Loucy (cell line): ENCODE data around the gene ZIC1.

Source experiments
- H2AFZ ChIP-seq: fragments of 200-600 bp; sonication (generic); 2 replicates; pipeline ENCODE4 v1.6.0; 2016; ENCODE audit warnings: antibody characterized with exemption, mild to moderate bottlenecking, low read length, moderate library complexity
- H3F3A ChIP-seq: fragments of 200-600 bp; 2 replicates; pipeline ENCODE4 v1.6.0; 2016; ENCODE audit warnings: antibody characterized with exemption, low read depth, mild to moderate bottlenecking
- H3K27me3 ChIP-seq: fragments of 200-600 bp; sonication (generic); 2 replicates; pipeline ENCODE4 v1.6.1; 2014; ENCODE audit warnings: low read length, mild to moderate bottlenecking; ENCODE audit not compliant: insufficient read depth, poor library complexity, severe bottlenecking
- H3K36me3 ChIP-seq: fragments of 200-600 bp; sonication (generic); 2 replicates; pipeline ENCODE4 v1.6.1; 2016; ENCODE audit warnings: low read length; ENCODE audit not compliant: insufficient read depth
- H3K4me1 ChIP-seq: fragments of 200-600 bp; sonication (generic); 2 replicates; pipeline ENCODE4 v1.5.1; 2014; ENCODE audit warnings: low read length, mild to moderate bottlenecking; ENCODE audit not compliant: insufficient read depth, poor library complexity, severe bottlenecking
- H3K4me2 ChIP-seq: fragments of 200-600 bp; sonication (generic); 2 replicates; pipeline ENCODE4 v1.6.0; 2014; ENCODE audit warnings: antibody characterized with exemption, low read length, low read depth, mild to moderate bottlenecking; ENCODE audit not compliant: poor library complexity, severe bottlenecking
- H3K4me3 ChIP-seq: fragments of 200-600 bp; sonication (generic); 2 replicates; pipeline ENCODE4 v1.5.1; 2014; ENCODE audit warnings: low read length, mild to moderate bottlenecking, mixed read lengths; ENCODE audit not compliant: poor library complexity, severe bottlenecking
- H3K79me2 ChIP-seq: fragments of 200-600 bp; sonication (generic); 2 replicates; pipeline ENCODE4 v1.6.1; 2014; ENCODE audit warnings: low read length; ENCODE audit not compliant: insufficient read depth
- H3K9ac ChIP-seq: fragments of 200-600 bp; sonication (generic); 2 replicates; pipeline ENCODE4 v1.6.0; 2014; ENCODE audit warnings: mild to moderate bottlenecking, low read depth, low read length, moderate library complexity; ENCODE audit not compliant: poor library complexity, severe bottlenecking
- H3K9me2 ChIP-seq: fragments of 200-600 bp; sonication (generic); replicated peaks from 2 replicates; pipeline ENCODE4 v1.6.1; 2016; ENCODE audit warnings: low read depth, low read length, mixed read lengths
- H3K9me3 ChIP-seq: fragments of 200-600 bp; sonication (generic); 2 replicates; pipeline ENCODE4 v1.6.1; 2014; ENCODE audit warnings: mild to moderate bottlenecking, antibody characterized with exemption, low read length, low read depth; ENCODE audit not compliant: insufficient read depth
- H4K20me1 ChIP-seq: fragments of 200-600 bp; sonication (generic); 2 replicates; pipeline ENCODE4 v1.6.0; 2014; ENCODE audit warnings: antibody characterized with exemption, low read length, mild to moderate bottlenecking; ENCODE audit not compliant: insufficient read depth, poor library complexity, severe bottlenecking
- EZH2phosphoT487 ChIP-seq: fragments of 200-600 bp; IDR thresholded peaks from 2 replicates; pipeline ENCODE4 v1.6.1; 2018; ENCODE audit warnings: antibody characterized with exemption, mild to moderate bottlenecking, moderate library complexity, borderline replicate concordance
- TF ChIP-seq, protein P1 (sequence below): fragments of 200-600 bp; sonication (generic); conservative IDR thresholded peaks from 2 replicates; pipeline ENCODE4 v1.5.1; 2014; ENCODE audit warnings: mild to moderate bottlenecking, antibody characterized with exemption, low read length

Gene ZIC1

DNA sequence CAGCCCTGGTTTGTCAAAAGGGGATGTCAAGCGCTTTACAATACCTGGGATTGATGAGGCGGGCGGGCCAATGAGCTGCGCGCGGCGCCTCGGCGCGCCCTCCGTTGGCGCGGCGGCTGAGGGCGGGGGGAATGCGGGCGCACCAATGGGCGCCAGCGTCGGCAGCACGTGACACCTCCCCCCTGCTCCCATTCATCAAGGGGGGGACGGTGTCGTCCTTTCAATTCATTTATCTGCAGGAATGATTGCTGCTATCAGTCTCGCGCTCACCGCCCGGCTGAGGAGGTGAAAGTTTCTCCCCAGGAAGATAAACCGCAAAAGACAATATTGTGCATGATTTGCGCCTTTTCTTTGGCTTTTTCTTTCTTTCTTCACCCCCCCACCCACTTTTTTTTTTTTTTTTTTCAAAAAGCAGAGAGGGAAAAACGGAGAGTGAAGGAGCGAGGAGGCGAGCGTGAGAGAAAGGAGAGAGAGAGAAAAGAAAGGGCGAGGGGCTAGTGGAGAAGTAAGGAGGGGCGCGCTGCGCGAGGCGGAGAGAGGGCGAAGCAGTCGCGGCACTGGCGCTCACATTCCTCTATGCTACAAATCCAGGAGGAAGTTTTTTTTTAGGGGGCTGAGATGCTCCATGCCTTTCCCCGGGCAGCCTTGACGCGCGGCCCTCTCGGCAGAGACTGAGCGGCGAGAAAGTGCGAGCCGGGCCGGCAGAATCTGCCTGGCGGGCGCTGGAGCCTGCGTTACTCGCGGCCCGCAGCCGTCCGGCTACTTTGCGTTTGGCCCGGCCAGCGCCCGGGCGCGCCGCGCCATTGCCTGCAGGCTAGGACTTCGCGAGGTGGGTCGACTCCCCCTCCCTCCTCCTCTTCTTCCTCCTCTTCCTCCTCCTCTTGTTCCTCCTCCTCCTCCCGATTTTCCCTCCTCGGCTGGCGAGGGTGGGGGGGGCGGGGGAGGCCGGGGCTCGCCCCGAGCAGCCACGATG, at the start of gene ZIC1:
Gene ZIC1, plus strand, starts transcription at position 223 of the 973 bp plus-strand sequence. Its CDS starts 748 bp downstream, at position 971.
- peak within 1 kb of the TSS; percentile 51 for H3K4me2 ChIP-seq
- H3K36me3 ChIP-seq: no peaks in the 10 kb centered on the region
- H3K4me3 ChIP-seq: peak within 1 kb of the TSS; percentile 47
- TF ChIP-seq, protein P1, sequence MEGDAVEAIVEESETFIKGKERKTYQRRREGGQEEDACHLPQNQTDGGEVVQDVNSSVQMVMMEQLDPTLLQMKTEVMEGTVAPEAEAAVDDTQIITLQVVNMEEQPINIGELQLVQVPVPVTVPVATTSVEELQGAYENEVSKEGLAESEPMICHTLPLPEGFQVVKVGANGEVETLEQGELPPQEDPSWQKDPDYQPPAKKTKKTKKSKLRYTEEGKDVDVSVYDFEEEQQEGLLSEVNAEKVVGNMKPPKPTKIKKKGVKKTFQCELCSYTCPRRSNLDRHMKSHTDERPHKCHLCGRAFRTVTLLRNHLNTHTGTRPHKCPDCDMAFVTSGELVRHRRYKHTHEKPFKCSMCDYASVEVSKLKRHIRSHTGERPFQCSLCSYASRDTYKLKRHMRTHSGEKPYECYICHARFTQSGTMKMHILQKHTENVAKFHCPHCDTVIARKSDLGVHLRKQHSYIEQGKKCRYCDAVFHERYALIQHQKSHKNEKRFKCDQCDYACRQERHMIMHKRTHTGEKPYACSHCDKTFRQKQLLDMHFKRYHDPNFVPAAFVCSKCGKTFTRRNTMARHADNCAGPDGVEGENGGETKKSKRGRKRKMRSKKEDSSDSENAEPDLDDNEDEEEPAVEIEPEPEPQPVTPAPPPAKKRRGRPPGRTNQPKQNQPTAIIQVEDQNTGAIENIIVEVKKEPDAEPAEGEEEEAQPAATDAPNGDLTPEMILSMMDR: no peak
- TF ChIP-seq EZH2phosphoT487: no peak
- no peaks in the 10 kb centered on the region for H3K79me2 ChIP-seq
- H4K20me1 ChIP-seq: no peaks in the 10 kb centered on the region
- no peaks in the 10 kb centered on the region for H3F3A ChIP-seq
- no peaks in the 10 kb centered on the region for H3K9me3 ChIP-seq
- H2AFZ ChIP-seq: 0 out of 2 replicates have a peak within 1 kb of the TSS, but pooled peaks have one; percentile 3
- H3K27me3 ChIP-seq: peaks cover 6% of the 10 kb centered on the region
- H3K9me2 ChIP-seq: no peaks in the 10 kb centered on the region
- H3K4me1 ChIP-seq: peaks cover 7% of the 10 kb centered on the region
- no peak within 1 kb of the TSS for H3K9ac ChIP-seq

DNA sequence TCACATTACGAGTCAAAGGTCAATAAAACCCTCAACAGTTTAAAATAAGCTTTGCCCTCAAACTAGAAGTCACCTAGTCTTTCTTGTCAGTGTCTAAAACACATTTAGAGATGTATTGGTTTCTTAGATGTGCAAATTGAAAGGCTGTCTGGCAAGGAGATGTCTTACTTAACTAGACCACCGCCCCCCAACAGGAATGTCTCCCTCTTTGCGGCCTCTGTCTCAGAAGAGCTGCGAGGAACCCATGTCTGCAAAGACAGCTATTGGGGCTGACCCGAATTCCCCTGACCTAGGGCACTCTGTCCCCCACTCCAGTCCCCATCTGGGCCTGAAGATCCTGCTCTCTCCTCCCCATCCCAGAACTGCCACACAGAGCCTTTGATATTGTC, 49.1 kb upstream of the ZIC1 start:
- Histone ChIP-seq H2AFZ (no peak overlapping the region), H3K9me2 (no peaks in the 10 kb centered on the region), H3K9ac (no peak overlapping the region), H3K36me3 (no peaks in the 10 kb centered on the region), H3K27me3 (no peaks in the 10 kb centered on the region), H3K4me3 (no peak overlapping the region), H3K4me2 (no peak overlapping the region), H3K9me3 (no peaks in the 10 kb centered on the region), H4K20me1 (no peaks in the 10 kb centered on the region), H3K4me1 (no peaks in the 10 kb centered on the region), H3F3A (no peaks in the 10 kb centered on the region), H3K79me2 (no peaks in the 10 kb centered on the region)
- TF ChIP-seq, protein P1: no peak
- TF ChIP-seq EZH2phosphoT487: no peak

DNA sequence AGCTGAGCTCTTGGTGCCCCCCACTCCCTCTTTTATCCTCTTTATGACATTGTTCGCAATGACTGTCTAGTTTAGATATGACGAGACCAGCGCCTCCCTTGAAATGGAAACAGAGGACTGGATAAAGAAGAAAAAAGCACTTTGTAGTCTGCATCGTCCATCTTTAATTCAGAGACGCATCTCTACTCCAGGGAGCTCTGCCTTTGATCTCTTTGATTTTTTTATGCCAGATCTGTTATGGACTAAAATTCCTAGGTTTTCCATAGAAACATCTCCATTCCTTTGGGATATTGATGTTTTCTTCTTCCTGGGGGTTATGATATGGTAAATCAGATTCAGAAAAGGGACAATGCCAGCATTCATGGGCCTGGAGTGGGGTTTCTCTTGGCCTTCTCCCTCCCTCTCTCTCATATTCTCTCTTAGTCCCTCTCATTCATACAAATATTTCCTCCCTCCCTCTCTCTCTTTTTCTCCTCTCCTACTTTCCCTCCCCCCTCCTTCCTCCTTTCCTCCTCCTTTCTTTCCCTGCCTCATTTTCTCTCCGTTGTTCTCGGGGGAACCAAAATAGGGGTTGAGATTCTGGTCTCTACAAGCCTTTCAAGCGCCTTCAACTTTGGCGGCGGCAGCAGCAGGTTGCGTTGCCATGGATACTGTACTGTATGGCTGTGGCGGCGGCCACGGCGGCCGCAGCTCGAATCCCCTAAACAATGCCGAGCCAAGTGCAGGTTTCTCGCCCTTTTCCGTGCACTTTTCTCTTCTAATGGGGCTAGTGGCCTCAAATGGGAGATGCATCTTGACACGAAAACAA, 48.3 kb upstream of the ZIC1 start:
- no peak overlapping the region for H3K4me3 ChIP-seq
- H3K9me3 ChIP-seq: no peaks in the 10 kb centered on the region
- no peaks in the 10 kb centered on the region for H3K9me2 ChIP-seq
- no peak overlapping the region for H2AFZ ChIP-seq
- no peaks in the 10 kb centered on the region for H3K36me3 ChIP-seq
- H3K9ac ChIP-seq: no peak overlapping the region
- H4K20me1 ChIP-seq: no peaks in the 10 kb centered on the region
- no peaks in the 10 kb centered on the region for H3K27me3 ChIP-seq
- H3F3A ChIP-seq: no peaks in the 10 kb centered on the region
- no peak overlapping the region for H3K4me2 ChIP-seq
- no peaks in the 10 kb centered on the region for H3K79me2 ChIP-seq
- no peaks in the 10 kb centered on the region for H3K4me1 ChIP-seq
- TF ChIP-seq, protein P1: no peak
- TF ChIP-seq EZH2phosphoT487: no peak
